ENCODE measurements around the gene ACOT7.
A peak's percentile ranks its signal among the peaks of the same experiment; 100 is the strongest.

Gene ACOT7

GRCh38 chr1:6278263-6278662, 115.3 kb downstream of the ACOT7 start:
- H3K27me3 Mint-ChIP-seq (ENCODE audit: low read depth): peaks cover 4% of the 10 kb centered on the region
- no peak for TF ChIP-seq CTCF (IDR thresholded peaks at IDR 0.05; ENCODE audit: unreplicated experiment in 3 of 3)
- H3K4me3 Mint-ChIP-seq: no peak overlapping the region
- no peaks in the 10 kb centered on the region for H3K9me3 Mint-ChIP-seq
- H3K27ac Mint-ChIP-seq: peak overlapping the region in 2 of 3 experiments; percentile 9 to 67
- H3K4me1 Mint-ChIP-seq: peaks cover 35% of the 10 kb centered on the region
- H3K36me3 Mint-ChIP-seq (ENCODE audit: low read depth): no peaks in the 10 kb centered on the region

- H3K27ac Mint-ChIP-seq: peak overlapping the region; percentile 84 to 95 (median 94)
- no peaks in the 10 kb centered on the region for H3K36me3 Mint-ChIP-seq (ENCODE audit: low read depth)
- peaks cover 4% of the 10 kb centered on the region for H3K27me3 Mint-ChIP-seq (ENCODE audit: low read depth)
- no peaks in the 10 kb centered on the region for H3K9me3 Mint-ChIP-seq
- H3K4me1 Mint-ChIP-seq: peaks cover 48% of the 10 kb centered on the region
- TF ChIP-seq CTCF (IDR thresholded peaks at IDR 0.05; ENCODE audit: unreplicated experiment in 3 of 3): no peak
- peak overlapping the region in 2 of 3 experiments; percentile 10 to 60 for H3K4me3 Mint-ChIP-seq
Observed at GRCh38 chr1:6276811-6277555, 116.6 kb downstream of the ACOT7 start.

- Mint-ChIP-seq H3K27ac (peak overlapping the region; percentile 84 to 95 (median 94)), H3K4me3 (peak overlapping the region; percentile 60 to 70 (median 65)), H3K27me3 (ENCODE audit: low read depth) (peaks cover 4% of the 10 kb centered on the region), H3K9me3 (no peaks in the 10 kb centered on the region), H3K36me3 (ENCODE audit: low read depth) (no peaks in the 10 kb centered on the region), H3K4me1 (peaks cover 57% of the 10 kb centered on the region)
- no peak for TF ChIP-seq CTCF (IDR thresholded peaks at IDR 0.05; ENCODE audit: unreplicated experiment in 3 of 3)
Observed at GRCh38 chr1:6275826-6276782, 117.5 kb downstream of the ACOT7 start.

- Mint-ChIP-seq H3K27ac (peak overlapping the region in 1 of 3 experiments; percentile 54), H3K27me3 (ENCODE audit: low read depth) (peaks cover 4% of the 10 kb centered on the region), H3K4me3 (no peak overlapping the region), H3K36me3 (ENCODE audit: low read depth) (no peaks in the 10 kb centered on the region), H3K9me3 (no peaks in the 10 kb centered on the region), H3K4me1 (peaks cover 71% of the 10 kb centered on the region)
- TF ChIP-seq CTCF (IDR thresholded peaks at IDR 0.05; ENCODE audit: unreplicated experiment in 3 of 3): no peak
Observed at GRCh38 chr1:6274622-6275139, 118.9 kb downstream of the ACOT7 start.

- no peak for TF ChIP-seq CTCF (IDR thresholded peaks at IDR 0.05; ENCODE audit: unreplicated experiment in 3 of 3)
- Mint-ChIP-seq H3K36me3 (ENCODE audit: low read depth) (no peaks in the 10 kb centered on the region), H3K4me1 (peaks cover 76% of the 10 kb centered on the region)
Observed at GRCh38 chr1:6274102-6274501, 119.5 kb downstream of the ACOT7 start.

More at GRCh38 chr1:6274102-6274501, 119.5 kb downstream of the ACOT7 start:
- Mint-ChIP-seq H3K4me3 (no peak overlapping the region), H3K9me3 (no peaks in the 10 kb centered on the region), H3K27ac (no peak overlapping the region), H3K27me3 (ENCODE audit: low read depth) (peaks cover 4% of the 10 kb centered on the region)
